GM08714 (cell line): ENCODE data around the gene SRCIN1.

ENCODE experiments used
- H3K4me3 ChIP-seq: fragments of 200-500 bp; sonication (Bioruptor generic); 2 replicates; pipeline ENCODE4 v1.5.1; 2014; ENCODE audit warnings: mild to moderate bottlenecking, low read length, inconsistent platforms
- ZNF274 ChIP-seq: IDR thresholded peaks from 2 replicates; pipeline ENCODE4 v1.6.1; 2012; ENCODE audit warnings: mild to moderate bottlenecking, low read depth, low read length

SRCIN1 gene

GRCh38 chr17:38585056-38585917 lies 20.5 kb downstream of the SRCIN1 start:
- no peak for TF ChIP-seq ZNF274
- H3K4me3 ChIP-seq: no peak overlapping the region

DNA sequence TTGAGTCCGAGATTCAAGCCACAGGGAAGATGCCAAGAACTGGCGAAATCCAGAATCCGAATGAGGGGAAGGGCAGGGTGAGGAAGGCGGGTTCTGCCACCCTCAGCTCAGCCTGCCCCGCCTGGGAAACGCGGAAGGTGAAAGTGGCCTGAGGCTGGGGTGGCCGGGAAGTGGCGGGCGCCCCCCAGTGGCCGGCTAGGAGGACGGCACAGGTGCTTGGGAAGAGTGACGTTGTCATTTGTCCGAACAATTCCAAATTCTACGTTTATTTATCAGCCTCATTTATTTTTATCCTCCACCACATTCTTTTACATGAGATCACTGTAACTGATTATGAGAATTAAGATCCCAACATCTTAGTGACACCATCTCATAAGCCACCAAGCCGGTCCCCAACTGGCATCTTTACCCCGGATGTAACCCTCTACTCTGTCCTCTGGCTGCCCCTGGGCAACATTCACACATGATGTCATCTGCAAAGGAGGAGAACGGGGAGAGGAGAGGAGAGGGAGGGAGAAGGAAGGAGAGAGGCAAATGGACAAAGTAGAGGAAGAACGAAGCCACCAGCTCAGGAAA lies 21.3 kb downstream of the SRCIN1 start:
- TF ChIP-seq ZNF274: no peak
- no peak overlapping the region for H3K4me3 ChIP-seq

DNA sequence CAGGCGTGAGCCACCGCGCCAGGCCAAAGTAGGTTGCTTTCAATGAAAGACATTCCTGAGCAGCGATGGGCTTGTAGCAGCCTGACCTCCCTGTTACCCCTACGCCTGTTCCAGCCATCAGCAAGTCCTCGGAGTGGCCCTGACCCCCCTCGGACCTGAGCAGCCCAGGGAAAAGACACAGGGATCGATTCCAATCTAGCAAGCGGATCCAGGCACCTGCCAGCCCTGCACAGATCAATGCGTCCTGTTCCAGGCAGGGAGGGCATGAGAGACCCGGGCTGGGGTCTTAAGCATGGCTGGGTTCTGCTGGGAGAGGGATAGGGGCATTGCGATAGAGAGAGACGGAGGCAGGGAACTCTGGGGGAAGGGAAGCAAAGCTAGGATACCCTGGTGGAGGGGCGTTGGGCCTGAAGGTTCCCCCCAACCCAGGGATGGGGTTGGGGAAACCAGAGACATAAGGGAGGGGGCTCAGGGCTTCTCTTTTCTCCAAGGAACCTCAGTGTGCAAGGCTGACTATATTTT lies 21.9 kb downstream of the SRCIN1 start:
- no peak for TF ChIP-seq ZNF274
- no peak overlapping the region for H3K4me3 ChIP-seq

DNA sequence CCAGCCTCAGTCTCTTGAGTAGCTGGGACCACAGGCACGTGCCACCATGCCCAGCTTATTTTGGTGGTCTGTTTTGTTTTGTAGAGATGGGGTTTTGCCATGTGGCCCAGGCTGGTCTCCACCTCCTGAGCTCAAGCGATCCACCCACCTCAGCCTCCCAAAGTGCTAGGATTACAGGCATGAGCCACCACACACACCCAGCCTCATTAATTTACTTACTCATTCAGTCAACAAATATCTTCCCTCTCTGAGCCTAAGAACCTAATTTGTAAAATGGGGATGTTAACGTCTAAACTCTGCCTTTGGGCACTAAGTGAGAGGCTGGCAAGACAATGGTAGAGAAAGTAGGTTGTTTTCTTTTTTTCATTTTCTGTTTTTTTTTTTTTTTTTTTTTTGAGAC lies 22.6 kb downstream of the SRCIN1 start:
- no peak for TF ChIP-seq ZNF274
- no peak overlapping the region for H3K4me3 ChIP-seq

GRCh38 chr17:38582069-38582468 lies 23.7 kb downstream of the SRCIN1 start:
- no peak for TF ChIP-seq ZNF274
- H3K4me3 ChIP-seq: no peak overlapping the region

DNA sequence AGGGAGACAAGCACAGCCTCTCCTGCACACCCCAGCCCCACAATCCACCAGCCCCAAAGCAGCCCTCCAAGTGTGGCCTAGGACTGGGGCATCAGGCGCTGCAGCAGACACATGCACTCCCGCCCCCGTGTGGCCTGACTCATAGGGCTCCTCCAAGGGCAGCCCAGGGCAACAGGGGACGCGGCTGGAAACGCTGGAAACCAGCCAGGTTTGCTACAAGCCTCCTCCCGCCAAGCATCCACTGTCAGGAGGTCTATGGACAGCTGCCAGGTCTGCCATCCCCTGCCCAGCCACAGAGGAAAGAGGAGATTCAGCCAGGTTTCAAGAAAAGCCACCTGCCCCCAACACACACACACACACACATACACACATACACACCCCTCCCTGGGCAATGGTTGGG lies 25.8 kb downstream of the SRCIN1 start:
- TF ChIP-seq ZNF274: no peak
- H3K4me3 ChIP-seq: no peak overlapping the region

GRCh38 chr17:38579083-38579480 lies 26.7 kb downstream of the SRCIN1 start:
- no peak for TF ChIP-seq ZNF274
- no peak overlapping the region for H3K4me3 ChIP-seq

DNA sequence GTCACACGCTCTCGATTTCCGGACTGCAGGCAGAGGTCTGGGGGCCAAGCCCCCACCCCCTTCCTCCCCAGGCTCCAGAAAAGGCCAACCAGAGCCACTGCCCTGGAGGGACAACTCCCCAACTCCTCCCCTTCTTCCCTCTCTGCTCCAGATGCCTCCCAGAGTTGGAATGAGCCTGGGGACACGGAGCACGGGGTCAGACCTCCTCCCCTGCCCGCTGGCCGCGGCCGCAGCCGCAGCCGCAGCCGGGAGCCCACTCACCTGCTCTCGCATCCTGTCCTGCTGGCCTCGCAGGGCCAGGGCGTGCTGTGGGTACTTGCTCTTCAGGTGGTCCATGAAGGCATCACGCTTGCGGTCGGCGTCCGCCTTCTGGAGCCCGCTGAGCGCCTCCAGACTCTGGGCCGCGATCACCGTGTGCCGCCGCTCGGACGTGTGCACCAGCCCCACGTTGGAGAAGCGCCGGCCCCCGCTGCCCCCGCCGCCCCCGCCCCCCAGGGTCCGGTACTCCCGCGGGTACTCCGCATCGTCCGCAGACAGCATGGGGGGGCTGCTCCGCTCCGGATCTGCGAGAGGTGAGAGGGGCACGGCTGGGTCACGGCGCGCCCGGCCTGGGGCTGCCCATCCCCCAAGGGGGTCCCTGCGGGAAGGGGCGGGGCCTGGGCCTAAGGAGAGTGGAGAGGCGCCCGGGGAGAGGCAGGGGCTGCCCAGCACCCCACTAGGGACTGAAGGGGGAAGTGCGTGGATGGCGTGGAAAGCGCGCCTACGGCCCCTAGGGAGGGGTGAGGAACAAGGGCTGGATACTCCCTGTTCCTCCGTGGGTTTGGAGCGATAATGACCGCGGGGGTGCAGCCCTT lies 27.3 kb downstream of the SRCIN1 start:
- no peak overlapping the region for H3K4me3 ChIP-seq
- no peak for TF ChIP-seq ZNF274

DNA sequence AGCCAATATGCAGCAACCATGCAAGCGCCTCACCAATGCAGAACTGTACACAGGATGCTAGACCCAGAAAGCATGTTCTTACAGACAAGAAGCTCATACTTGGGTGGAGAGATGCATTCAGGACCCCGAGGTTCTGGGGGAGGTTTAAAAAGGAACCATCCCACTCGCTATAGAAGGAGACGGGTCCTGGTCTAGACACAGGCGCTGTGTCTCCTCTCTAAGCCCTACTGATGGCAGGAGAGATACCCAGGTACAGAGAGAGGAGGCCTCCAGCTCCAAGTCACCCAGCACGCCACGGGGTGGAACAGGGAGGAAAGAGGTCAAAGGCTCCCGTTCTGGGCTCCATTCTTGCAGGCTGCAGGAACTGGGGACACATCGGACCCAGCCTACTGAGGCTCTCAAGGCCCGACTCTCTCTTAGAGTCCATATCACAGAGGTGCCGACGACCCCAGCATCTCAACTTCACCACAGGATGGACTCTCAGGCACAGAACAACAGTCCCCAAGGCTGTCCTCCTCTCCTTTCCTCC lies 28.0 kb downstream of the SRCIN1 start:
- H3K4me3 ChIP-seq: no peak overlapping the region
- TF ChIP-seq ZNF274: no peak

DNA sequence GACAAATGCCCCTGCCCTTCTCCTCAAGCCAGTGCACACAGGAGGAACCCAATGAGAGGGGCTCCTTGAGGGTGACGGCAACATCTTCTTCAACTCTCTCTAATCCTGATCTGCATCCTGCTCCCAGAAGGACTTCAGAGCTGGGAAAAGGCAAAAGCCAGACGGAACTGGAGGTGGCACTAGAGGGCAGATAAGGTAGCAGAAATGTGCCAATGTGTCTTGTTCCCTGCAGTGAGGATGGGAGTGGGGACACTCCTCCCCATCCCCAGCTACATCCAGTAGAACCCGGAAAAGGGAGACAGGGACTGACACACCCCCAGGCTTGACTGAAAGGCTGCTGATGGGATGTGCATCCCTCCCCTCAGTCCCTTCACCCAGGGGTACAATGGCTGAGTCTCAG lies 28.5 kb downstream of the SRCIN1 start:
- TF ChIP-seq ZNF274: no peak
- no peak overlapping the region for H3K4me3 ChIP-seq

- no peak overlapping the region for H3K4me3 ChIP-seq
Observed at GRCh38 chr17:38575781-38576180, 30.0 kb downstream of the SRCIN1 start.

DNA sequence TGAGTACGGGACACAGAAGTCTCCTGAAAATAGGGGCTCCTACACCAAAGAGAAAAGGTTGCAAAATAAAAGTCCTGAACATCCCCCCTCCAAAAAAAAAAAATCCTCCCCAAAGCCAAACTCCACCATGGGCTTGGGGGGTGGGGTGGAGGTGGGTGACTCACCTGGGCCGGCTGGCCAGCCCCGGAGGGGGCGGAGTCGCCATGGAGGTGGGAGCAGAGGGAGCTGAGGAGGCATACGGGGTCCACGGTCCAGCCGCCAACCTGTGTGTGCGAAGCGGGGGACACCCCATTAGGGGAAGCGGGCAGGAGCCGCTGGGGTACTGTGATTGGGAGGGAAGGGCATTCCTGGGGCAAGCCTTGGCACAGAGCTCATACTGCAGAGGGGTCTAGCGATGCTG lies 31.0 kb downstream of the SRCIN1 start:
- no peak overlapping the region for H3K4me3 ChIP-seq
- no peak for TF ChIP-seq ZNF274

More at GRCh38 chr17:38575781-38576180, 30.0 kb downstream of the SRCIN1 start:
- no peak for TF ChIP-seq ZNF274

DNA sequence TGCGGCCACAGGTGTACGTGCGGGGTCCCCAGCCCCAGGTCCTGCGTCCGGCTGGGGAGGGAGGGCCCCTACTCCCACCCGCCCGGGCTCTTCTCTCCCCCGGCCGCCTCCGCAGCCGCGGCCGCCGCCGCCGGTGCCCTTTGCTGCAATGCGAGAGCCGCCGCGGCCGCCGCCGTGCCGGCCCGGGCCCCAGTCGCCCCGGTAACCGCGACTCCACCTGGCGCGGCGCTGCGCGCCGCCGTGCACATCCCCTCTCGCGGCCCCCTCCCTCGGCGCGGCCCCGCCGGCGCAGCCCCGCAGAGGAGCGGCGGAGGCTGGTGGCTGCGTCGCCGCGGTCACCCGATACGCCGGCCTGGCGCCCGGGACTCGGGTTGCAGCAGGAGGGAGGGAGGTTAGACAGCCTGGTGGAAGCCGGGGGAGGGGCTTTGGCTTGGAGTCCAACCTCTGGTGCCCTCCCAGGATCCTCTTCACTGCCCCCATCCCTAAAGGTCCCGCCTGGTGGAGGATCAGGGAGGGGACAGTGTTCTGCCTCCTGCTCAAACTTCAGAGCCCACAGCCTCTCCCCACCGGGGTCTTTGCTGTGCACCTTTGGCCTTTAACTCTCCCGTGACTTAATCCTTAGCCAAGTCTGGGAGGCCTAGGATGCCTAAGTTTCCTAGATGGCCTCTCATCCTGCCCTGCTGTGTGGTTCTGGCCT lies 32.9 kb downstream of the SRCIN1 start:
- H3K4me3 ChIP-seq: no peak overlapping the region
- TF ChIP-seq ZNF274: no peak

DNA sequence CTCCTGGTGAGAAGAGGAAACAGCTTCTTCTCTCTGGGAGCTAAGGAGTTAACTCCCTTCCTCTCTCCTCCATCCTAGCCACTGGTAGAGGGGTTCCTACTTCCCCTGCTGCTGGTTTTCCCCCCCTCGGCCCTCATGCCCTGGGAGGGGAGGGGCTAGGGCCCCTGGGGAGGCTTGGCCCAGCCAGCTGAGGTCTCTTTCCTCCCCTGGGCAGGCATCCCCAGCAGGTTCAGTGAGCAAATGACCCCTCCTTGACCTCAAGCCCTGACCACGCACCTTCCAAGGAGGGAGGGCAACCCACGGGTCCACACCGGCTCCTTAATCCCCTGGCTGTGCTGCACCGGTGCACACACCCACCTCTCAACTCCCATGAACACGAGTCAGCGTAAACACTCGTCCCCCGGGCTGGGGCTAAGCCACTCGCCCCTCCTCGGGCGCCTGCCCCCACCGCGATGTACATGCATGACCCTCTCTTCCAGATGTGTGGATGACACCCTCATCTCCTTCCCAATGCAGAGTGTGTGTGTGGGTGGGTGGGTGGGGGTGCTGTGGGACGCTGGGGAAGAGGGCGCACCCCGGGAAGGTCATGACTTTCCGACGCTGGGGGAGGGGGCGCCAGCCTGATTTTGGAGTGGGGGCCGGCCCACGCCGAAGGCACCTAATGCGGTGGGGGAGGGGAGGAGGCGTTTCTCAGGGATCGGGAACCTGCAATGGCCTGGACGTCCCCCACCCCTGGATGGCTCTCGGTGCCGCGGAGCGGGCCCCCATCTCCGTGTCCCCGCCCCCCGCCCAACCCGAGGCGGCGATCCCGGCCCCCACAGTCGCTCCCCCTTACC lies 33.7 kb downstream of the SRCIN1 start:
- TF ChIP-seq ZNF274: no peak
- no peak overlapping the region for H3K4me3 ChIP-seq
